HepG2 (cell line): Measurements from ENCODE around the gene CEBPA. TPM values are rescaled to one million over a fixed set of nuclear protein-coding genes. Genes with fewer than 3 reads are reported as not detected.
A peak's percentile ranks its signal among the peaks of the same experiment; 100 is the strongest.

Experiments used
- ATF7 ChIP-seq, 2 experiments: fragments of 450-650 bp in 1 of 2; sonication (generic) in 1 of 2; formaldehyde crosslinking in 1 of 2; IDR thresholded peaks; 2 replicates each; pipeline versions ENCODE4 v1.4.0 to v1.6.1; 2016 to 2020; ENCODE audit warnings: antibody characterized with exemption in 1 of 2, mild to moderate bottlenecking in 1 of 2, missing genetic modification reagents in 1 of 2
- ATF7-NPFF ChIP-seq: sonication (generic); formaldehyde crosslinking; IDR thresholded peaks from 2 replicates; pipeline ENCODE4 v1.8.1; 2023; ENCODE audit warnings: mild to moderate bottlenecking, low read depth, missing genetic modification reagents, moderate library complexity
- DNMT1 ChIP-seq: sonication (generic); formaldehyde crosslinking; IDR thresholded peaks from 2 replicates; pipeline ENCODE4 v1.5.1; 2020; ENCODE audit warnings: mild to moderate bottlenecking, missing genetic modification reagents
- HNRNPH1 ChIP-seq: fragments of 200-400 bp; formaldehyde crosslinking; optimal IDR thresholded peaks from 2 replicates; pipeline ENCODE3; 2017; ENCODE audit warnings: mild to moderate bottlenecking, low read depth, low read length
- KDM5B ChIP-seq: sonication (generic); formaldehyde crosslinking; IDR thresholded peaks from 2 replicates; pipeline ENCODE4 v1.4.0; 2020; ENCODE audit warnings: missing genetic modification reagents, mild to moderate bottlenecking, borderline replicate concordance
- KLF11 ChIP-seq: IDR thresholded peaks from 2 replicates; pipeline ENCODE4 v1.6.1; 2016; ENCODE audit warnings: missing compliant biosample characterization
- MAX ChIP-seq: IDR thresholded peaks from 2 replicates; pipeline ENCODE4 v1.6.1; 2012; ENCODE audit warnings: inconsistent platforms
- PRDM15 ChIP-seq: sonication (generic); formaldehyde crosslinking; IDR thresholded peaks from 2 replicates; pipeline ENCODE4 v1.4.0; 2020; ENCODE audit warnings: missing genetic modification reagents
- RFXAP ChIP-seq: sonication (generic); formaldehyde crosslinking; IDR thresholded peaks from 2 replicates; pipeline ENCODE4 v1.4.0; 2020; ENCODE audit warnings: missing genetic modification reagents, borderline replicate concordance
- SRY ChIP-seq: sonication (generic); formaldehyde crosslinking; IDR thresholded peaks from 2 replicates; pipeline ENCODE4 v1.8.0; 2022; ENCODE audit warnings: mild to moderate bottlenecking, missing genetic modification reagents
- SUZ12 ChIP-seq: fragments of 150-350 bp; IDR thresholded peaks from 2 replicates; pipeline ENCODE4 v1.6.1; 2014; ENCODE audit warnings: low read depth, low read length
- TMF1 ChIP-seq: sonication (generic); formaldehyde crosslinking; IDR thresholded peaks from 2 replicates; pipeline ENCODE4 v1.8.1; 2022; ENCODE audit warnings: low read depth, missing genetic modification reagents
- U2AF1 ChIP-seq: fragments of 200-400 bp; formaldehyde crosslinking; optimal IDR thresholded peaks from 2 replicates; pipeline ENCODE3; 2017; ENCODE audit warnings: mild to moderate bottlenecking, low read depth, low read length
- ZBTB39 ChIP-seq: sonication (generic); formaldehyde crosslinking; IDR thresholded peaks from 2 replicates; pipeline ENCODE4 v1.5.0; 2020; ENCODE audit warnings: missing genetic modification reagents
- ZNF317 ChIP-seq: sonication (generic); formaldehyde crosslinking; IDR thresholded peaks from 2 replicates; pipeline ENCODE4 v1.5.0; 2020; ENCODE audit warnings: mild to moderate bottlenecking, missing genetic modification reagents
- ZSCAN25 ChIP-seq: sonication (generic); formaldehyde crosslinking; IDR thresholded peaks from 2 replicates; pipeline ENCODE4 v1.8.0; 2022; ENCODE audit warnings: mild to moderate bottlenecking, missing genetic modification reagents
- polyA plus RNA-seq, 8 experiments: library from polyadenylated mRNA; depleted of rRNA in 3 of 8; stranded (reverse) in 7 of 8; unstranded in 1 of 8; fragments of >200 nt; fragmentation: Illumina TruSeq in 4 of 8; extraction: Trizol in 4 of 8; gene quantifications; 2 replicates each; pipeline versions ENCODE4 v1.2.1 to v1.2.3, GENCODE V29; 2011 to 2016; ENCODE audit warnings: low read depth in 4 of 8, missing spikeins in 1 of 8, mixed read lengths in 1 of 8; ENCODE audit not compliant: insufficient read depth in 1 of 8
- total RNA-seq, 5 experiments: library from RNA; depleted of rRNA; stranded (reverse); fragments of >200 nt; fragmentation: Illumina TruSeq; extraction: Trizol; gene quantifications; 2 replicates each; pipeline ENCODE4 v1.2.3, GENCODE V29; 2016; ENCODE audit warnings: low read depth in 1 of 5
- TF ChIP-seq, protein P1 (sequence below): sonication (generic); formaldehyde crosslinking; IDR thresholded peaks from 2 replicates; pipeline ENCODE4 v1.4.0; 2020; ENCODE audit warnings: mild to moderate bottlenecking, missing genetic modification reagents, borderline replicate concordance

The CEBPA gene
- total and polyA plus RNA-seq, 2 of the 13 experiments (the other 11 are each of a cell fraction or from before 2014, with no cell fraction given), result 24.8 to 103 TPM

DNA sequence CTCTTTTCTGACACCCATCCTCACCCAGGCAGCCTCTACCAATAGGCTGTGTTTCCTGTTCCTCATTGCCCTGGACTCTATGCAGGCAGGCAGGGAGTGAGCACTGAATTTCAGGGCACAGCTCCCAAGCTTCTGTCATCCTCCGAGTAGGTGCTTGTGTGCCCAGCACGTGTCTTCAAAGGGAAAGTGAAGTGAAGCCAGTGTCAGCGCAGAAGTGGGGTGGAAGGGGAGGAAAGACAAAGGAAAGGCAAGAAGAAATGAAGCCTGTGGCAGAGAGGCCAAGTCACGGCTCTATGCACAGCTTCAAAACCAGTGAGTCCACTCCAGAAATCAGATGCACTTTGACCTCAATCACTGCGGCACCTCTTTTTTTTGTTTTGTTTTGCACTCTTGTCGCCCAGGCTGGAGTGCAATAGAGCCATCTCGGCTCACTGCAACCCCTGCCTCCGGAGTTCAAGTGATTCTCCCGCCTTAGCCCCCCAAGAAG is 16.9 kb downstream of the CEBPA start (continued):
- TF ChIP-seq HNRNPH1 (no peak), DNMT1 (CRISPR knock-in tag) (no peak), KLF11 (CRISPR knock-in tag) (no peak), ATF7-NPFF (CRISPR knock-in tag) (no peak), ATF7 (IDR thresholded peaks at IDR 0.05) (no peak), ATF7 (CRISPR knock-in tag; IDR thresholded peaks at IDR 0.05) (no peak), PRDM15 (CRISPR knock-in tag) (no peak), MAX (peak; percentile 62), TMF1 (CRISPR knock-in tag) (no peak), ZBTB39 (CRISPR knock-in tag) (no peak), KDM5B (CRISPR knock-in tag) (0 out of 2 replicates have a peak, but pooled peaks have one; percentile 28), ZNF317 (CRISPR knock-in tag) (0 out of 2 replicates have a peak, but pooled peaks have one; percentile 22), SRY (CRISPR knock-in tag) (no peak), U2AF1 (no peak), SUZ12 (no peak), ZSCAN25 (CRISPR knock-in tag) (no peak), RFXAP (CRISPR knock-in tag) (0 out of 2 replicates have a peak, but pooled peaks have one; percentile 24)
- TF ChIP-seq, protein P1, sequence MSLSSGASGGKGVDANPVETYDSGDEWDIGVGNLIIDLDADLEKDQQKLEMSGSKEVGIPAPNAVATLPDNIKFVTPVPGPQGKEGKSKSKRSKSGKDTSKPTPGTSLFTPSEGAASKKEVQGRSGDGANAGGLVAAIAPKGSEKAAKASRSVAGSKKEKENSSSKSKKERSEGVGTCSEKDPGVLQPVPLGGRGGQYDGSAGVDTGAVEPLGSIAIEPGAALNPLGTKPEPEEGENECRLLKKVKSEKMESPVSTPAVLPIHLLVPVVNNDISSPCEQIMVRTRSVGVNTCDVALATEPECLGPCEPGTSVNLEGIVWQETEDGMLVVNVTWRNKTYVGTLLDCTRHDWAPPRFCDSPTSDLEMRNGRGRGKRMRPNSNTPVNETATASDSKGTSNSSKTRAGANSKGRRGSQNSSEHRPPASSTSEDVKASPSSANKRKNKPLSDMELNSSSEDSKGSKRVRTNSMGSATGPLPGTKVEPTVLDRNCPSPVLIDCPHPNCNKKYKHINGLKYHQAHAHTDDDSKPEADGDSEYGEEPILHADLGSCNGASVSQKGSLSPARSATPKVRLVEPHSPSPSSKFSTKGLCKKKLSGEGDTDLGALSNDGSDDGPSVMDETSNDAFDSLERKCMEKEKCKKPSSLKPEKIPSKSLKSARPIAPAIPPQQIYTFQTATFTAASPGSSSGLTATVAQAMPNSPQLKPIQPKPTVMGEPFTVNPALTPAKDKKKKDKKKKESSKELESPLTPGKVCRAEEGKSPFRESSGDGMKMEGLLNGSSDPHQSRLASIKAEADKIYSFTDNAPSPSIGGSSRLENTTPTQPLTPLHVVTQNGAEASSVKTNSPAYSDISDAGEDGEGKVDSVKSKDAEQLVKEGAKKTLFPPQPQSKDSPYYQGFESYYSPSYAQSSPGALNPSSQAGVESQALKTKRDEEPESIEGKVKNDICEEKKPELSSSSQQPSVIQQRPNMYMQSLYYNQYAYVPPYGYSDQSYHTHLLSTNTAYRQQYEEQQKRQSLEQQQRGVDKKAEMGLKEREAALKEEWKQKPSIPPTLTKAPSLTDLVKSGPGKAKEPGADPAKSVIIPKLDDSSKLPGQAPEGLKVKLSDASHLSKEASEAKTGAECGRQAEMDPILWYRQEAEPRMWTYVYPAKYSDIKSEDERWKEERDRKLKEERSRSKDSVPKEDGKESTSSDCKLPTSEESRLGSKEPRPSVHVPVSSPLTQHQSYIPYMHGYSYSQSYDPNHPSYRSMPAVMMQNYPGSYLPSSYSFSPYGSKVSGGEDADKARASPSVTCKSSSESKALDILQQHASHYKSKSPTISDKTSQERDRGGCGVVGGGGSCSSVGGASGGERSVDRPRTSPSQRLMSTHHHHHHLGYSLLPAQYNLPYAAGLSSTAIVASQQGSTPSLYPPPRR (CRISPR knock-in tag), result no peak
